Kasumi-1 (cell line): ENCODE data around the gene SLC31A1.

ENCODE experiments used
- DNase-seq, 2 experiments: peaks; one replicate each; lab custom pipeline; 2025; lab: John Stamatoyannopoulos, UW

Gene SLC31A1

DNA sequence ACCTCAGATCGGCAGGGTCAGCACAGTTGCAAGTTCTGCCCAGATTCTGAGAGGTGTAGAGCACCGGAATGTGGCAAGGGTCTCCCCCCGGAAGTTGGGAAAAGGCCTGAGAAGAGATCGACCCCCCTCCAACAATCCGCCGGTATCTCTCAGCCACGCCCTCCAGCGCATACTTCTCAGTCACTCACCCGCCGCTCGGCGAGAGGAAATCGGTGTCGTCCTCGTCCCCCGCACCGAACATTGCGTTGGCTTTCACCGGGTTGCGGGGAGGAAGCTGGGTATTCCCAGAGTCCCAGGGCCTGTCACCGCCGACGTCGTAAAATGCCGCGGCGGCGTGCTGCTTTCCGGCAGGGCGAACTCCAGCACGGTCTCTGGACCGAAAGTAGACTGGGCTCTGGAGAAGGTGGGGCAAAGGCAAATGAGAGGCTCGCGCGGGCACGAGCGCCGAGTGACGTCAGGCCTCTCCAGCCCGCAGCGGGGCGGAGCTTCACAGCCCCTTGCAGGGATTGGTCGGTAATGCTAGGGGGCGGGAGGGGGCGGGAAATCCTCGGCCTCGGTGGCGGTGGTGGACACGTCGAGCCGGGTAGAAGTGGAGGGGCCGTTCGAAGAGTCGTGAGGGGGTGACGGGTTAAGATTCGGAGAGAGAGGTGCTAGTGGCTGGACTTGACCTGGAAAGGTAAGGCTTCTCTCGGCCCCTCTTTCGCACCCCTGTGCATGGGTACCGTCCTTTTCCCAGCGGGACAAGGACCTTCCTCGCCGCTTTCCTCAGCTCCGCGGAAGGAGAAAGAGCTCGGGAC lies at the start of gene SLC31A1, which contains the start of gene FKBP15:
SLC31A1 (plus strand) TSS at position 542 of the 797 bp plus-strand sequence. CDS start 34,605 bp downstream, outside the sequence.
FKBP15 (minus strand) TSS at position 275 of the 797 bp plus-strand sequence; CDS start at position 241, 34 bp downstream.
- peak; percentile 97 to 99 for DNase-seq

DNA sequence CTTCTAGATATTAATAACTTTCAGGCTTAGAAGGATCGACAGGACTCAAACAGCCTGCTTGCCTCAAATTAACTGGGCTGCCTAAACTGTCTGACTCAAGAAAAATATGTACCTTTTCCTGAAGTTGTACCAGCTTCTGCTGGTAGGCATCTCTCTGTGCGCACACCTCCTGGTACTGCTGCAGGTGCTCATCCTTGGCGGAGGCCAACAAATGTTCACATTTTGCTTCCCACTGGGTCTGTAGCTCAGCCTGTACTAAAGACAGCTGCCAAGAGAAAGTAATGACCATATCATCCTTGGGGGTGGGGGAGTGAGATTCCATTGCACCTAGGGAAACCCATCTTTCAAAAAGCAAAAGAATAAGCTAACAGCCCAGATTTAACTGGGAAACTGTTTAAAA lies 48.0 kb upstream of the SLC31A1 start:
- no peak for DNase-seq

DNA sequence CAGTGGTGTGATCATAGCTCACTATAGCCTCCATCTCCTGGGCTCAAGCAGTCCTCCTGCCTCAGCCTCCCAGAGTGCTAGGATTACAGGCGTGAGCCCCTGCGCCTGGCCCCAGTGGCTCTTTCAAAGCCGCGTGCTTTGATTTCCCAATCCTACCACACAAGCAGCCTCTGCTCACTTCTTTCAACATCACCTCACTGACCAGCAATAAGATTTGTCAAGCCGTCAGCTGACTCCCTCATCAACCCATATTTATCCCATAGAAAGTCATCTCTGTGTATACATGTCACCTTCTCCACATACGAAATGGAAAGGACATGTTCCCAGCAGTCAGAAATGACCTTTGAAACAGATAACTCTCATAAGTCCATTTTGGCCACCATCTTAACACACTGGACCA lies 44.5 kb upstream of the SLC31A1 start:
- DNase-seq: no peak

DNA sequence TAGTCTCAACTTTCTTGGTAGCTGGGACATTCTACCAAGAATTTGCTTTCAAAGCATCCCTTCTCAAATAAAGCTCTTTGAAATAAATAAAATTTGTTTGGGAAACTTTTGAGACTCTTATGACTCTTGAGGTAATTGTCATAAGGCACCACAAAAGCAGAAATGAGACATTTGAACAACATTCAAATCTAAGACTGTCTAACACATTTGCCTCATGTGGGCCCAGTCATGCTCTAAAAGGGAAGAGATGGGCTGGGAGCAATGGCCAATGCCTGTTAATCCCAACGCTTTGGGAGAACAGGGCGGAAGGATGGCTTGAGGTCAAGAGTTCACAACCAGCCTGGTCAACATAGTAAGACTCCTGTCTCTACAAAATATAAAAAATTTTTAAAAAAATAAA lies 44.1 kb upstream of the SLC31A1 start:
- DNase-seq: no peak

DNA sequence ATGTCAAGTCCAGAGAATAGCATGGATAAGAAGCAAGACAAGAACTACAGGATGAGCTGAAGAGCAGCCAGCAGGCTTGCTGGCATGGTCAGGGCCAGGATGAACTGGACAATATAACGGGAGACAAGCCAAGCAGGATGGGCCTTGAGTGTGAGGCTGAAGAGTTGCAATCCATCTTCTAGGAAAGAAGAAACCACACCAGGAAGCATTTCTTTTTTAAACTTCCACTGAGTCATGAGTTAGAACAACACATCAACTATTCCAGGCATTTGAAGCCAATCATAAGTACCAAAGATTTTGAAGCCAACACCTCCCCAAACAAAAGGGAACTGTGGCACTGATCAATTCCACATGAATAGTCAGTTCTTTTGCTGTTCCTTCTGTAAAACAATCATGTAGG lies 43.3 kb upstream of the SLC31A1 start:
- DNase-seq: no peak

DNA sequence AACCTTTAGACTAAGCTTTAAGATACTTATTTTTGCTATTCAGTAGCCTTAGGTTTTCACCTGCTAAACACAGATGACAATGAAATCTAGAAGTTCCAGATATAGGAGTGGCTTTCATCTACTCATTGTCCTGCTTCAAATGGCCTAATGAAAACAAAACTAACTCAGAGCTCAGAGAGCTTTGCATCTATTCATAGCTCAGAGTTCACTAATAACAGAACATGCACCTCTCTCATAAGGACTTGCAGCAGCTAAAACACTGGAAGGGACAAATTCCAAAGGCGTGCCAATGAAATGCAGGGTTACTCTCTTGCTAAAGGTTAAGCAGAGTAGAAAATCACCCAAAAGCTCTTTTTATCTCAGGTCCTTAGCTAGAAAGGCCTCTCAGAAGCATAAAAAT lies 41.5 kb upstream of the SLC31A1 start:
- DNase-seq: no peak

DNA sequence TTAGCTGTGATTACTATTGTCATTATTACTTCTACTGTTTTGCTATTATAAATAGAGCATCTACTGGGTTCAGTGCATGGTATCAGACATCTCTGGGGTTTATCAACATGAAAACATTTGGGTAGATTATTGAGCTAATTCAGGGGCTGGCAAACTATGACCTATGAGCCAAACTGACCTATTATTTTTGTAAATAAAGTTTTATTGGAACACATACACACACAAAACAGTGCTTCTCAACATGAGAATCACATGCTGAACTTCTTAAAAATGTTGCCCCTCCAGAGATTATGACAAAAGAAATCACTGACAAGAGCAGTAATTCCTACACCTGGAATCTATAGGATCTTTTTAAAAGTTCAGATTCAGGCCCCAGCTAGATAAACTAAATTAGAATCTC lies 40.2 kb upstream of the SLC31A1 start:
- no peak for DNase-seq

DNA sequence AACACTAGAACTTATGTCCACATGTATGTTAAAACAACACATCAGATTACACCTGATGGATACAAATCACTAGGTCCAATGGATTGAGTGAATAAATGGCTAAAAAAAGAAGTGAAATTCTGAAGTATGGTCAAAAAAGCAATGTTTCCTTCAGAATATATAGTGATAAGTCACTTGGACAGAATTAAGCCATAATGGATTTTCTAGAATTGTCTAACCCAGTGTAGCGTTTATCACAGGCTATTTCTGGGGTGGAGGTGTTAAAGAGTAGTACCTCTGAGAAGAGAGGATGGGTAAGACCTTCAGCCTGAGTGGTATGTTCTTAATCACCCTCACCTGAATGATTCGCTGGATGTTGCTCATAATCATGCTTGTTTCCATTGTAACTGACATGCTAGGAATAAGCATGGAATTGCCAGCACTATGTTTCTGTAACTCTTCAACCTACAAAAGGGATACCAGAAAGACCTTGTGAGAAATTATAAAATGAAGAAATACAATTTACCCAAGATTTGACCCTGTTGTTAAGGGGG lies 37.3 kb upstream of the SLC31A1 start:
- no peak for DNase-seq

DNA sequence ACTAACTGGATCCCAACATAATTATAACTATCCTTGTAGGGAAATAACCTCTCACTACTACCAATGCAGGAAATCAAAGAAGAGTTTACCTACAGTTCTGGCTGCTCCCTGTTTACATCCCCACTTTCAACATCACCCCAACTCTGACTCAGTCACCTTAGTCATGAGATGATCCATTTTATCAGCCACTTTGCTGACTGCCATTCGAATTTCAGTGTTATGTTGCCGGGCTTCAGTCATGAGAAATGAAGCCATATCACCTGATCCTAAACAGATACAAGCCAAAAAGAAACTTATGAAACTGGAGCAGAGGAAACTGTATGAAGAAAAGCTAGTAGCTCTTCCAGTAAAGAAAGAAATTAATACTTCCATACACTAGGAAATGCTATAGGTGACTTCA lies 36.8 kb upstream of the SLC31A1 start:
- no peak for DNase-seq

DNA sequence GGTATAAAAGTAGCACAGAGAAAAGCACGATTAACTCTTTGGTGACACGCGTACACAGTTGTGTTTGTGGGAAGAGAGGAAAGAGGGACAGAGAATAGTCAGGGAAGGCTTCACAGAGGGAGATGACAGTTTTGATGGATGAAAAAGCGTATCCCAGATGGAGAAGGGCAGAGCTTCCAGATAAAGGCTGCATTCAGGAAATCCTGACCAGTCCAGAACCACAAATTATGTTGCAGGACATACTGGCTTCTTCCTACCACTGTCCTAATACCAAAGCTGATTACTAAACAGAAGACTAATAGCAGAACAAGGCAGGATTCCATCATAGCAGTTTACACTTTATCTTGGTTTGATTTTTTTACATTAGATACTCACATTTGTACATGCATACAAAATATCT lies 36.1 kb upstream of the SLC31A1 start:
- no peak for DNase-seq

DNA sequence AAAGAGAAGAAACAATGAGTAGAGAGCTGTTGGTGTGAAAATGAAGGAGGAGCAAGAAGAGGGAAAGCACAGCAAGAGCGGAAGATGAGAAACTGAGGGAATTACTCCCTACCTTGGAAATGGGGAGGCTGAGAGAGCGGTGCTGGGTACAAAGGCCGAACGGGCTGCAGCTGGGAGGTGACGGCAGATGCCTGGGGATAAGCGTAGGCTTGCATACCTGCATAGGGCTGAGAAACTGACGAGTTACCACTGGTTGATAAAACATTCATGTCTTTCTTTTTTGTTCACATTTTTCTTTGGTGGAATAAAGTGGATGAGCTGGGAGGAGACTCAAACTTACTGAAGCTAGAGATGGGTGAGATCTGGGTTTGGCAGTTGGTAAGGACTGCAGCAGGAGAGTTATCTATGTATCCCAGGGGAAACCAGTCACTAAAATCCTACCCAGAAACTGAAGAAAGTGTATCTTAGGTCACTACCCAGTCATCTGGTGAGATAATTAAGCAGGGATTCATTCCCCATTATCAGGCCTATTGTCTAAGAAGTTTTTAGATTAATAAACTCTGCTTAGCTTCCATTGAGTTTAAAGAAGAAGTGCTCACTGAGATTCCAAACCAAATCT lies 35.1 kb upstream of the SLC31A1 start:
- DNase-seq: no peak

DNA sequence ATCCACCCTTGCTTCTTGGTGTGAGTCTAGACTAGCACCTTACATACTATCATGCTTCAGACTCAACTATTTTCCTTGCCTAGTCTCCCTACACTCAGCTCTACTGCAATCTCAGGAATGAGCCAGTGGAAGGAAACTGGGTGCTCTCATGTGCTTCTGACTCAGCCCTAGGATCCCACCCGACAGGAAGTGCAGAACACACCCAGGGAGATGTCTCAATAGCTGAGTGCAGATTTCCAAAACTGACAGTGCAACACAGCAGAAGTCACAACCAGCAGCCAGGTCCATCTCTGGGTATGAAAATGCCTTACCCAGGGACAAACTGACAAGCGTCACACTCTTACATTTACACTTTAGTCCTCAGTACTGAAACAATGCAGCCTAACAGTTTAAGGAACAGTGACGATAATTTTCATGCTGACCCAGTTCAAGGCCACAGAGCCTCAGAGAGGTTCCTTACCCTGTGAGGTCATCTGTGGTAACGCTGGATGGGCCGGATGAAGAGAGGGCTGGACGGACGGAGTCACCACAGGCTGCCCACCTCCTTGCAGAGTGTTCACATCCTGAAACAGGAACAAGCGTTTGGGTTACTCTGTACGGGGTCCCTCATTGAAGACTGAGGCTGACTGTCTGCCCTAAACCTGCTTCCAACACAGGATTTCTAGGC lies 33.3 kb upstream of the SLC31A1 start:
- peak; percentile 80 to 88 for DNase-seq

DNA sequence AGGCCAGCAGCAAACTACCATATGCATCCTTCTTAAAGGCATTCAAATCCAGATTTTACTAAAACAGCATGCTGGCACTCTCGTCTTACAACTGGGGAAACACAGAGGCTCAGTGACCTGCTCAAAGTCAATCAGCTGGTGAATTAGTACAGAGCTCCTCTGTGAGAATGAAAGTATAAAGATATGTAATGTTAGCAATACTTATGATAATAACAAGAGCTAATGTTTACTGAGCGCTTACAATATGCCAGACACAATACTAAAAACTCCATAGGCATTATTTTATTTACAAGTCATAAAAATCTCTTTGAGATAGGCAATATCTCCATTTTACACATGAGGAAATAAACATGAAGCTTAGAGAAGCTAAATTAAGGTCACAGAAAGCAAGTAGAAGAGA lies 28.9 kb upstream of the SLC31A1 start:
- no peak for DNase-seq

DNA sequence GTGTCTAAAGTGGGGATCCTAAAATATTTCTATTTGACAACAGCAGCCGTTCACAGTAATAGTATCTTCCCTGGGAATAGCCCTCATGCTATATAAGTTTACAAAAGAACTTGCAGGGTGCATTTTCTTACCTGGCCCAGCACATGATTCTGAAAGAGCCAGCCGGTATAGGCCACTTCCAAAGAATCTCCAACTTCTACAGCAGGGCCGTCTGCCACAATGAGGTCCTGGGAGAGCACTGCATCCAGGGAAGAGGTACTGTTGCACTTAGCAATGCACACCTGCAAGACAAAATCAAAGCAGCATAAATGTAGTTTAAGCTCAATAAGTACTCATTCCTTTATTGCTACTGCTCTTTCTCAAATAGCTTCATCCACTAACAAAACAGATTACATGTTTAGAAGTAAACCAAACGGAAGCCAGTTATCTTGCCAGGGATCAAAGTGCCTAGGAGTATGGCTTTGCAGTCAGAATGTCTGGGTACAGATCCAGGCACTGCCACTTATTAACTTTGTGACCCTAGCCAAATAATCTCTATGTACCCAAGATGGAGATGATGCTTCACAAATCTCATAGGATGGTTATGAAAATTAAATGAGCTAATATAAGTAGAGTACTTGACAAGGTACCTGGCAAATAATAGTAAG lies 21.5 kb upstream of the SLC31A1 start:
- no peak for DNase-seq

DNA sequence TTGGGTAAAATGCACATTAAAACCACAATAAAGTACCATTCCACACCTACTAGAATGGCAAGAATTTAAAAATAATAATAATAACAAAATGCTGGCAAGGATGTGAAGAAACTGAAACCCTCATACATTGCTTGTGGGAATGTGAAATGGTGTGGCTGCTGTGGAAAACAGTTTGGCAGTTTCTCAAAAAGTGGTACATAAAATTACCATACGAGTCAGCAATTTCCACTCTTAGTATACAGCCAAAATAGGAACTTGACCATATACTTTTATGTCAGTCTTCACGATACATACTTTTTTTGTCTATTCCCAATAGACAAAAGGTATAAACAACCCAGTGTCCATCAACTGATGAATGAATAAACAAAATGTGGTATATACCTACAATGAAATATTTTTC lies 15.9 kb upstream of the SLC31A1 start:
- no peak for DNase-seq

DNA sequence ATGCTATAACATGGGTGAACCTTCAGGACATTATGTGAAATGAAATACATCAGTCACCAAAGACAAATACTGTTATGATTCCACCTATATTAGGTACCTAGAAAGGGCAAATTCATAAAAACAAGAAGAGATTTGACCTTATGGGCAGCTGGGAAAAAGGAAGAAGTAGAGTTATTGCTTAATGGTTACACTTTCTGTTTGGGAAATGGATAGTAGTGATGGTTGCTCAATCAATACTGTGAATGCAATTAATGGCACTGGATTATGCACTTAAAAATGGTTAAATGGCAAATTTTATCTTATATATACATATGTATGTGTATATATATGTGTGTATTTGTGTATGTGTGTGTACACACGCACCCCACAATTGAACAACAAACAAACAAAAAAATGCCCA lies 15.5 kb upstream of the SLC31A1 start:
- no peak for DNase-seq

DNA sequence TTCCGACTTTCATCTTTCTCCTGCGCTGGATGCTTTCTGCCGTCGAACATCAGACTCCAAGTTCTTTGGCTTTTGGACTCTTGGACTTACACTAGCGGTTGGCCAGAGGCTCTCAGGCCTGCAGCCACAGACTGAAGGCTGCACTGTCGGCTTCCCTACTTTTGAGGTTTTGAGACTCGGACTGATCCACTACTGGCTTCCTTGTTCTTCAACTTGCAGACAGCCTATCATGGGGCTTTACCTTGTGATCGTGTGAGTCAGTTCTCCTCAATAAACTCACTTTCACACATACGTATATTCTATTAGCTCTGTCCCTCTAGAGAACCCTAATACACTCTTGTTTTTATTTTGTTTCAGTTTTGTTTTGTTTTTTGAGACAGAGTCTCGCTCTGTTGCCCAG lies 10.5 kb upstream of the SLC31A1 start:
- DNase-seq: no peak

DNA sequence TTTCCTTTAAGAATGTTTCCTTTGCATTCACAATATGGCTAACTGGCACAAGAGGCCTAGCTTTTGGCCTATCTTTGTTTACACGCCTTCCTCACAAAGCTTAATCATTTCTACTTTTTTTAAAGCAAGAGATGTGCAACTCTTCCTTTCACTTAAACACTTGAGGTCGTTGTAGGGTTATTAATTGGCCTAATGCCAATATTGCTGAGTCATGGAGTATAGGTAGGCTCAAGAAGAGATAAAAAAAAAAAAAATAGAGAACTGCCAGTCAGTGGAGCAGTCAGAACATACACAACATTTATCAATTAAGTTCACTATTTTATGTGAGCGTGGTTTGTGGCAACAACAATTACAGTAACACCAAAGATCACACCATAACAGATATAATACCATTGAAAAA lies 6.2 kb upstream of the SLC31A1 start:
- DNase-seq: no peak

DNA sequence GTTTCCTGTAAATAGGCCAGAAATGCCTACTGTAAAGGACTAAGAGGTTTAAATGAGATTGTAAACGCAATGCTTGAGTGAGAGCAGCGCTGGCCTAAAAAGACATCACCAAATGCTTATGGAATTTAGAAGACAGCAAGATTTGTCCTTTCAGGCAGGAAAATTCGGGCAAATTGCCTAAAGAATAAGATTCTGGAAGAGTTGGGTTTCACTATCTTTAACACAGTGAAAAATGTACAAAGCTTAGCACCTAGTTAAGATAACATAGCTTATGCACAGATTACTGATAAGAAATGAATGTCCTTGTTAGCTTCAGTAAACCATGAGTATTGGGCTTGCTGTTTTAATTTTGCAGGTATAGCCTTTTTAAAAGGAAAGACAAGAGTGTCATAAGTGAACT lies 4.9 kb upstream of the SLC31A1 start:
- no peak for DNase-seq

DNA sequence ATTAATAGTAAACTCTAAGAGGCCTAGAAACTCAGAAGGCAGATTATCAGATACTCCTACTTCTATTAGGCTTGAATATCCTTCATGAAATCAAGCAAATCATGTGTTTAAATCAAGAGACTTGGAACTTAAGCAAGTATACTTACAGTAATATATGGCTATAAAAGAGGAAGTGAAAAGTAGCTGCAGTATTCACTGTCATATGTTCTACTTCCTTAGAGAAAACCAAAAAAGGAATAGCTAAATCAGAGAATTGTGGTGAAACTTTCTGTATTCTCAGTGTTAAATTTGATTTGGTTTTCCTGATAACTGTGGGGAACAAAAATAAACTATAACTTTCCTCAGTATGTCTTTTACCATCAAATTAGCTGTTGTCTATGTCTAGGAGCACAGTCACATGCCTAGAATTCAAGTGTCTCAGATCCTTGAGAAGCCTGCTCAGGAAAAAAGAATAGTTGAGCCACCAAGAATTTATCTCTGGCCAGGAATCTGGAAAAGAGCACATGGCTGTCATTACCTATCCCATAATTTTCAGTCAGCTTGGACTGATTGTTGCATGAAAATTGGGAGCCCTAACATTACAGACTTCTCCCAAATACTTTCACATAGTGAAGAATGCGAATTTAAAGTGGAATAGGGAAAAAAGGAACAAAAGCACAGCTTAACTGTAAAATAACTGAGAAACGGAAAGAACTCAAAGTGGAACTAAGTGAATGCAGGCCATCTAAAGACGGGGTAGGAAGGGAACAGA lies 2.0 kb upstream of the SLC31A1 start:
- DNase-seq: peak; percentile 80

DNA sequence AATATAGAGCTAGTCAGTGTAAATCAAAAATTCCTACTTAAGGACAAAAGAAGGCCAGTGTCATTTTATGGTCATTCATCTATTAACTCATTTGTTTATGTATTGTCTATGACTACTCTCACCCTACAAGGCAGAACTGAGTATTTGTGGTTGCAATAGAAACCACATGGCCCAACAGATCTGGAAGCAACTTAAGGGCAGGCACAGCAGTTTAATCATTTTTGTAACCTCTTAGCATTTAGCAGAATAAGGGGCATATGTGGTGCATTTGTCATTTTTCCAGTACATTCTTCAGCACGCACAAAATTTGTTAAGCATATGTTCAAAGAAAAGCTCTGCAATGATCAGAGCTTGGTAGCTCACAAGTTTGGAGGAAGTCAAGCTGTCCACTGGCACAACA lies 1.4 kb upstream of the SLC31A1 start:
- peak in 1 of 2 experiments; percentile 29 for DNase-seq
